Effector memory CD8-positive, alpha-beta T cell (primary cell): Measurements from ENCODE around the gene TOPBP1.

Experiments used
- ATAC-seq: fragments of 150-1000 bp; cut with Tn5 transposase; replicated peaks from 2 replicates; pipeline ENCODE4 v1.10.0; 2021; ENCODE audit warnings: mild to moderate bottlenecking, moderate library complexity
- DNase-seq, 3 experiments: peaks; one replicate each; pipeline ENCODE4 v3.0.0; 2021
- H3K27ac Mint-ChIP-seq, 2 donors: one replicate each; pipeline ENCODE4 v1.8.0; 2022; ENCODE audit warnings: mild to moderate bottlenecking in 2 of 2, mixed read lengths in 2 of 2, moderate library complexity in 2 of 2
- H3K27me3 Mint-ChIP-seq, 2 donors: one replicate each; pipeline ENCODE4 v1.8.0; 2022; ENCODE audit warnings: mixed read lengths in 2 of 2
- H3K36me3 Mint-ChIP-seq: one replicate; pipeline ENCODE4 v1.8.0; 2022; ENCODE audit warnings: mild to moderate bottlenecking, moderate library complexity, mixed read lengths; ENCODE audit not compliant: insufficient read depth
- H3K4me1 Mint-ChIP-seq, 2 donors: one replicate each; pipeline ENCODE4 v1.8.0; 2022; ENCODE audit warnings: low read depth in 2 of 2, mixed read lengths in 2 of 2
- H3K4me3 Mint-ChIP-seq, 2 donors: one replicate each; pipeline ENCODE4 v1.8.0; 2022; ENCODE audit warnings: mild to moderate bottlenecking in 2 of 2, mixed read lengths in 2 of 2, moderate library complexity in 2 of 2
- H3K9me3 Mint-ChIP-seq, 2 donors: one replicate each; pipeline ENCODE4 v1.8.0; 2022; ENCODE audit warnings: mixed read lengths in 2 of 2
- total RNA-seq, 9 experiments: gene quantifications; one replicate each; lab custom pipeline; 2026; lab: John Stamatoyannopoulos, UW

TOPBP1 gene
- total RNA-seq, result 65.2 to 184 (median 119) reads per million in 9 experiments

GRCh38 chr3:133661454-133662277 lies at the start of gene TOPBP1:
TSS of gene TOPBP1 (minus strand) at chr3:133661941. CDS start at chr3:133661127, 814 bp downstream.
- Mint-ChIP-seq H3K4me3 (peak within 1 kb of the TSS; percentile 91 to 96), H3K36me3 (peaks cover 21% of the 10 kb centered on the region), H3K27me3 (no peaks in the 10 kb centered on the region), H3K27ac (peak within 1 kb of the TSS; percentile 93 to 95), H3K9me3 (no peaks in the 10 kb centered on the region), H3K4me1 (peaks cover 28 to 40% of the 10 kb centered on the region in 2 donors)
- DNase-seq (peak; percentile 73 to 79 (median 78)), ATAC-seq (peak; percentile 90)

GRCh38 chr3:133711013-133711412 lies 49.3 kb upstream of the TOPBP1 start:
- ATAC-seq (no peak), DNase-seq (no peak)
- Mint-ChIP-seq H3K27me3 (peaks cover 30 to 39% of the 10 kb centered on the region in 2 donors), H3K36me3 (no peaks in the 10 kb centered on the region), H3K27ac (no peak overlapping the region), H3K4me1 (no peaks in the 10 kb centered on the region), H3K4me3 (no peak overlapping the region), H3K9me3 (no peaks in the 10 kb centered on the region)

GRCh38 chr3:133709139-133709750 lies 47.5 kb upstream of the TOPBP1 start:
- no peak for DNase-seq
- no peak overlapping the region for H3K4me3 Mint-ChIP-seq
- H3K4me1 Mint-ChIP-seq, result no peaks in the 10 kb centered on the region
- H3K36me3 Mint-ChIP-seq, result no peaks in the 10 kb centered on the region
- H3K27ac Mint-ChIP-seq, result no peak overlapping the region
- no peaks in the 10 kb centered on the region for H3K9me3 Mint-ChIP-seq
- H3K27me3 Mint-ChIP-seq, result peaks cover 34 to 57% of the 10 kb centered on the region in 2 donors
- no peak for ATAC-seq

- H3K36me3 Mint-ChIP-seq, result no peaks in the 10 kb centered on the region
- no peak for ATAC-seq
- H3K4me3 Mint-ChIP-seq, result no peak overlapping the region
- H3K9me3 Mint-ChIP-seq, result no peaks in the 10 kb centered on the region
- no peak overlapping the region for H3K27ac Mint-ChIP-seq
- H3K27me3 Mint-ChIP-seq, result peaks cover 30 to 58% of the 10 kb centered on the region in 2 donors
- H3K4me1 Mint-ChIP-seq, result no peaks in the 10 kb centered on the region
- no peak for DNase-seq
These were observed 44.3 kb upstream of the TOPBP1 start for GRCh38 chr3:133706033-133706432.

GRCh38 chr3:133703915-133704314 lies 42.2 kb upstream of the TOPBP1 start:
- no peak for DNase-seq
- H3K27ac Mint-ChIP-seq, result no peak overlapping the region
- ATAC-seq, result no peak
- no peaks in the 10 kb centered on the region for H3K36me3 Mint-ChIP-seq
- no peaks in the 10 kb centered on the region for H3K9me3 Mint-ChIP-seq
- no peak overlapping the region for H3K4me3 Mint-ChIP-seq
- H3K27me3 Mint-ChIP-seq, result peaks cover 17 to 56% of the 10 kb centered on the region in 2 donors
- no peaks in the 10 kb centered on the region for H3K4me1 Mint-ChIP-seq

GRCh38 chr3:133701435-133702358 lies 40.0 kb upstream of the TOPBP1 start:
- no peak for ATAC-seq

GRCh38 chr3:133700351-133700750 lies 38.6 kb upstream of the TOPBP1 start:
- no peaks in the 10 kb centered on the region for H3K9me3 Mint-ChIP-seq
- DNase-seq, result no peak

More at GRCh38 chr3:133701435-133702358, 40.0 kb upstream of the TOPBP1 start:
- DNase-seq, result no peak
- Mint-ChIP-seq H3K27me3 (peaks cover 12 to 48% of the 10 kb centered on the region in 2 donors), H3K4me3 (no peak overlapping the region), H3K36me3 (no peaks in the 10 kb centered on the region), H3K4me1 (no peaks in the 10 kb centered on the region), H3K27ac (no peak overlapping the region), H3K9me3 (no peaks in the 10 kb centered on the region)

GRCh38 chr3:133699903-133700302 lies 38.2 kb upstream of the TOPBP1 start:
- H3K9me3 Mint-ChIP-seq, result no peaks in the 10 kb centered on the region
- ATAC-seq (no peak), DNase-seq (no peak)
- no peaks in the 10 kb centered on the region for H3K36me3 Mint-ChIP-seq
- peaks cover 10 to 30% of the 10 kb centered on the region in 2 donors for H3K27me3 Mint-ChIP-seq
- H3K27ac Mint-ChIP-seq, result no peak overlapping the region
- H3K4me1 Mint-ChIP-seq, result no peaks in the 10 kb centered on the region
- H3K4me3 Mint-ChIP-seq, result no peak overlapping the region

More at GRCh38 chr3:133700351-133700750, 38.6 kb upstream of the TOPBP1 start:
- Mint-ChIP-seq H3K4me1 (no peaks in the 10 kb centered on the region), H3K36me3 (no peaks in the 10 kb centered on the region), H3K27me3 (peaks cover 10 to 35% of the 10 kb centered on the region in 2 donors), H3K4me3 (no peak overlapping the region), H3K27ac (no peak overlapping the region)
- ATAC-seq, result no peak

GRCh38 chr3:133699467-133699866 lies 37.7 kb upstream of the TOPBP1 start:
- no peaks in the 10 kb centered on the region for H3K36me3 Mint-ChIP-seq
- ATAC-seq, result no peak
- H3K27me3 Mint-ChIP-seq, result peaks cover 8 to 26% of the 10 kb centered on the region in 2 donors
- H3K9me3 Mint-ChIP-seq, result no peaks in the 10 kb centered on the region
- no peaks in the 10 kb centered on the region for H3K4me1 Mint-ChIP-seq
- H3K4me3 Mint-ChIP-seq, result no peak overlapping the region
- DNase-seq, result no peak
- H3K27ac Mint-ChIP-seq, result no peak overlapping the region

- no peaks in the 10 kb centered on the region for H3K9me3 Mint-ChIP-seq
- H3K4me3 Mint-ChIP-seq, result no peak overlapping the region
- no peak overlapping the region for H3K27ac Mint-ChIP-seq
- DNase-seq (no peak), ATAC-seq (no peak)
- H3K4me1 Mint-ChIP-seq, result no peaks in the 10 kb centered on the region
- peaks cover 0 to 12% of the 10 kb centered on the region in 2 donors for H3K27me3 Mint-ChIP-seq
- H3K36me3 Mint-ChIP-seq, result no peaks in the 10 kb centered on the region
These were observed 36.2 kb upstream of the TOPBP1 start for GRCh38 chr3:133697960-133698359.

GRCh38 chr3:133695560-133696171 lies 33.9 kb upstream of the TOPBP1 start:
- Mint-ChIP-seq H3K27ac (no peak overlapping the region), H3K27me3 (peaks cover 0 to 12% of the 10 kb centered on the region in 2 donors), H3K4me3 (no peak overlapping the region), H3K4me1 (peaks cover 0 to 2% of the 10 kb centered on the region in 2 donors), H3K36me3 (no peaks in the 10 kb centered on the region), H3K9me3 (no peaks in the 10 kb centered on the region)
- ATAC-seq (no peak), DNase-seq (no peak)

GRCh38 chr3:133694288-133695268 lies 32.8 kb upstream of the TOPBP1 start:
- H3K27me3 Mint-ChIP-seq, result peaks cover 0 to 2% of the 10 kb centered on the region in 2 donors
- no peaks in the 10 kb centered on the region for H3K9me3 Mint-ChIP-seq
- no peak overlapping the region for H3K4me3 Mint-ChIP-seq
- no peak overlapping the region for H3K27ac Mint-ChIP-seq
- H3K36me3 Mint-ChIP-seq, result no peaks in the 10 kb centered on the region
- DNase-seq (no peak), ATAC-seq (no peak)
- H3K4me1 Mint-ChIP-seq, result peaks cover 0 to 2% of the 10 kb centered on the region in 2 donors
